Liver (tissue), 9 donors: ENCODE results near the gene LEF1. TPM values are rescaled to one million over a fixed set of nuclear protein-coding genes. Genes with fewer than 3 reads are reported as not detected.

Experiments used
- DNase-seq: peaks from one replicate; pipeline ENCODE4 v3.0.0-alpha.2; 2017; ENCODE audit warnings: low spot score
- H3K27ac ChIP-seq, 2 donors: one replicate each; pipeline ENCODE4 v1.7.0; 2013; ENCODE audit warnings: inconsistent platforms in 2 of 2, low read length in 2 of 2, control low read depth in 1 of 2, low read depth in 1 of 2, mild to moderate bottlenecking in 1 of 2
- H3K27me3 ChIP-seq, 4 donors: one replicate each; pipeline versions ENCODE4 v1.6.1 to v1.7.0; 2013; ENCODE audit warnings: low read length in 3 of 4, inconsistent platforms in 1 of 4, mild to moderate bottlenecking in 1 of 4, moderate library complexity in 1 of 4; ENCODE audit not compliant: control insufficient read depth in 4 of 4, insufficient read depth in 4 of 4
- H3K36me3 ChIP-seq, 4 donors: one replicate each; pipeline versions ENCODE4 v1.6.1 to v1.7.0; 2013; ENCODE audit warnings: low read length in 3 of 4, mild to moderate bottlenecking in 3 of 4, low read depth in 1 of 4, moderate library complexity in 1 of 4; ENCODE audit not compliant: control insufficient read depth in 4 of 4, insufficient read depth in 3 of 4
- H3K4me1 ChIP-seq, 4 donors: one replicate each; pipeline versions ENCODE4 v1.6.1 to v1.7.0; 2013; ENCODE audit warnings: low read length in 3 of 4, mild to moderate bottlenecking in 3 of 4, moderate library complexity in 1 of 4; ENCODE audit not compliant: control insufficient read depth in 4 of 4, insufficient read depth in 4 of 4
- H3K4me3 ChIP-seq, 3 donors: one replicate each; pipeline versions ENCODE4 v1.6.1 to v1.7.0; 2013; ENCODE audit warnings: low read length in 3 of 3, control low read depth in 1 of 3, low read depth in 1 of 3, mild to moderate bottlenecking in 1 of 3
- H3K9ac ChIP-seq, 2 donors: one replicate each; pipeline ENCODE4 v1.7.0; 2013; ENCODE audit warnings: low read length in 2 of 2, mild to moderate bottlenecking in 2 of 2, moderate library complexity in 2 of 2, control low read depth in 1 of 2, low read depth in 1 of 2
- H3K9me3 ChIP-seq, 4 donors: one replicate each; pipeline versions ENCODE4 v1.6.1 to v1.7.0; 2013; ENCODE audit warnings: low read length in 3 of 4; ENCODE audit not compliant: control insufficient read depth in 4 of 4
- CTCF ChIP-seq: fragments of 150-350 bp; IDR thresholded peaks from 2 replicates; pipeline ENCODE4 v1.5.1; 2017; ENCODE audit warnings: improper control_type of control experiment, low read depth, low read length; ENCODE audit not compliant: missing input control
- EGR1 ChIP-seq, 2 donors: IDR thresholded peaks; 2 replicates each; pipeline ENCODE4 v1.6.1; 2016 to 2018; ENCODE audit warnings: antibody characterized with exemption in 2 of 2, low read depth in 2 of 2
- FOXA1 ChIP-seq: IDR thresholded peaks from 2 replicates; pipeline ENCODE4 v1.6.1; 2016; ENCODE audit warnings: antibody characterized with exemption
- FOXA2 ChIP-seq: IDR thresholded peaks from 2 replicates; pipeline ENCODE4 v1.6.1; 2016; ENCODE audit warnings: antibody characterized with exemption
- GABPA ChIP-seq, 2 donors: IDR thresholded peaks in 1 of 2; conservative IDR thresholded peaks in 1 of 2; 2 replicates each; pipeline ENCODE4 v1.6.1; 2016; ENCODE audit warnings: antibody characterized with exemption in 2 of 2, mild to moderate bottlenecking in 1 of 2, moderate library complexity in 1 of 2
- HNF4A ChIP-seq, 2 donors: conservative IDR thresholded peaks; 2 replicates each; pipeline ENCODE4 v1.6.1; 2016; ENCODE audit warnings: antibody characterized with exemption in 2 of 2, mild to moderate bottlenecking in 2 of 2
- HNF4G ChIP-seq: IDR thresholded peaks from 2 replicates; pipeline ENCODE4 v1.6.1; 2016; ENCODE audit warnings: antibody characterized with exemption
- JUND ChIP-seq, 2 donors: IDR thresholded peaks; 2 replicates each; pipeline ENCODE4 v1.6.1; 2016; ENCODE audit warnings: antibody characterized with exemption in 2 of 2
- NR2F2 ChIP-seq: IDR thresholded peaks from 2 replicates; pipeline ENCODE4 v1.6.1; 2016; ENCODE audit warnings: antibody characterized with exemption
- RAD21 ChIP-seq, 2 donors: IDR thresholded peaks; 2 replicates each; pipeline ENCODE4 v1.6.1; 2016; ENCODE audit warnings: antibody characterized with exemption in 2 of 2, mild to moderate bottlenecking in 2 of 2
- RXRA ChIP-seq, 2 donors: IDR thresholded peaks; 2 replicates each; pipeline ENCODE4 v1.6.1; 2017 to 2018; ENCODE audit warnings: antibody characterized with exemption in 2 of 2, mild to moderate bottlenecking in 1 of 2
- SP1 ChIP-seq: IDR thresholded peaks from 2 replicates; pipeline ENCODE4 v1.6.1; 2018; ENCODE audit warnings: antibody characterized with exemption, mild to moderate bottlenecking
- TAF1 ChIP-seq: conservative IDR thresholded peaks from 2 replicates; pipeline ENCODE4 v1.6.1; 2016; ENCODE audit warnings: antibody characterized with exemption, mild to moderate bottlenecking
- ZBTB33 ChIP-seq: IDR thresholded peaks from 2 replicates; pipeline ENCODE4 v1.6.1; 2016; ENCODE audit warnings: antibody characterized with exemption
- WGBS: extraction: QIAGEN DNeasy Blood & Tissue Kit; methylation state at CpG from one replicate; pipeline ENCODE4 v1.1.7; 2013; 5-methylcytosine and 5-hydroxymethylcytosine counted together
- polyA plus RNA-seq, 2 donors: library from polyadenylated mRNA; stranded (reverse) in 1 of 2; unstranded in 1 of 2; fragments of 200-250 nt in 1 of 2; fragments of >200 nt in 1 of 2; fragmentation: Nextera tagmentation in 1 of 2; extraction: Ambion mirVana in 1 of 2; gene quantifications; one replicate each; pipeline versions ENCODE4 v1.2.1 to v1.2.3, GENCODE V29; 2013 to 2015
- total RNA-seq, 2 donors: library from RNA; depleted of rRNA; stranded (reverse); fragments of >200 nt; gene quantifications; one replicate each; pipeline ENCODE4 v1.2.3, GENCODE V29; 2014
- TF ChIP-seq, protein P1 (sequence below): IDR thresholded peaks from 2 replicates; pipeline ENCODE4 v1.6.1; 2016; ENCODE audit warnings: antibody characterized with exemption
- donor health status: healthy.
- donor health status: healthy.
- donor health status: healthy.
- donor health status: healthy.
- donor health status: healthy.

Gene LEF1
- total and polyA plus RNA-seq, 4 donors, result 0.22 to 6.4 (median 0.46) TPM

DNA sequence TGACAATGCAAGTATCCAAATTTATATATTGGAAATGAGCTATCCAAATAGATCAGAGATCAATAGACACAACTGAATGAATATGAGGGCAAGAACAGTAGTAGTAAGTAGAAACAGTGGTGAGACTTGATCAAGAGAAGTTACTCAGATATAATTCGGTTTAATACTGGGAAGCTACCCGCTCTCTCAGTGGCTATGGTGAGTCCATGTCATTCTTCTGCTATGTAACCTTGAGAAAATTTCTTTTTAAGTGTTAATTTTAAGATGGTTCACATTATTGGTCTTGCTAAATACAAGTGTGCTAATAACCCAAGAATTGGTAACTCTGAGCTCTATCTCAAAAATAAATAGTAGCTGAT, 53.6 kb downstream of the LEF1 start:
- no peak for DNase-seq
- peaks cover 0 to 9% (median 3%) of the 10 kb centered on the region in 4 donors for H3K27me3 ChIP-seq
- no peaks in the 10 kb centered on the region for H3K4me1 ChIP-seq
- no peaks in the 10 kb centered on the region for H3K36me3 ChIP-seq
- H3K9ac ChIP-seq, result no peak overlapping the region
- TF ChIP-seq JUND (IDR thresholded peaks at IDR 0.05), result no peak
- TF ChIP-seq RXRA (IDR thresholded peaks at IDR 0.05), result no peak
- no peak for TF ChIP-seq ZBTB33
- TF ChIP-seq, protein P1, sequence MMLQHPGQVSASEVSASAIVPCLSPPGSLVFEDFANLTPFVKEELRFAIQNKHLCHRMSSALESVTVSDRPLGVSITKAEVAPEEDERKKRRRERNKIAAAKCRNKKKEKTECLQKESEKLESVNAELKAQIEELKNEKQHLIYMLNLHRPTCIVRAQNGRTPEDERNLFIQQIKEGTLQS, result no peak
- no peak for TF ChIP-seq RAD21 (IDR thresholded peaks at IDR 0.05)
- TF ChIP-seq NR2F2, result no peak
- TF ChIP-seq FOXA2, result no peak
- TF ChIP-seq EGR1 (IDR thresholded peaks at IDR 0.05; ENCODE audit: low read depth in 2 of 2), result no peak
- no peak overlapping the region for H3K4me3 ChIP-seq
- H3K9me3 ChIP-seq, result no peaks in the 10 kb centered on the region
- H3K27ac ChIP-seq, result no peak overlapping the region
- WGBS, result 93% methylated on average over 2 of the region's 2 CpGs

GRCh38 chr4:108114503-108114902, 54.2 kb downstream of the LEF1 start:
- no peaks in the 10 kb centered on the region for H3K36me3 ChIP-seq
- 61% methylated on average over 6 of the region's 6 CpGs for WGBS
- H3K4me3 ChIP-seq, result no peak overlapping the region
- TF ChIP-seq FOXA1 (no peak), JUND (IDR thresholded peaks at IDR 0.05) (no peak), NR2F2 (no peak), CTCF (no peak), RXRA (IDR thresholded peaks at IDR 0.05) (no peak)
- H3K9me3 ChIP-seq, result no peaks in the 10 kb centered on the region
- peaks cover 0 to 9% (median 3%) of the 10 kb centered on the region in 4 donors for H3K27me3 ChIP-seq
- no peak overlapping the region for H3K27ac ChIP-seq
- no peaks in the 10 kb centered on the region for H3K4me1 ChIP-seq
- DNase-seq, result no peak
- no peak overlapping the region for H3K9ac ChIP-seq

- H3K27ac ChIP-seq, result no peak overlapping the region
- TF ChIP-seq RXRA (IDR thresholded peaks at IDR 0.05) (no peak), HNF4G (no peak), CTCF (no peak), ZBTB33 (no peak), GABPA (IDR thresholded peaks at IDR 0.05 in 1 of 2, conservative IDR thresholded peaks at IDR 0.05 in 1 of 2) (no peak), FOXA1 (no peak), RAD21 (IDR thresholded peaks at IDR 0.05) (no peak), HNF4A (conservative IDR thresholded peaks at IDR 0.05) (no peak), EGR1 (IDR thresholded peaks at IDR 0.05; ENCODE audit: low read depth in 2 of 2) (no peak), TAF1 (no peak), FOXA2 (no peak), JUND (IDR thresholded peaks at IDR 0.05) (no peak), SP1 (no peak)
- TF ChIP-seq, protein P1, result no peak
Measured at GRCh38 chr4:108113229-108113628, 55.5 kb downstream of the LEF1 start.

More at GRCh38 chr4:108113229-108113628, 55.5 kb downstream of the LEF1 start:
- Histone ChIP-seq H3K4me3 (no peak overlapping the region), H3K36me3 (no peaks in the 10 kb centered on the region), H3K9me3 (no peaks in the 10 kb centered on the region), H3K27me3 (peaks cover 0 to 9% (median 3%) of the 10 kb centered on the region in 4 donors), H3K4me1 (no peaks in the 10 kb centered on the region), H3K9ac (no peak overlapping the region)
- DNase-seq, result no peak
- WGBS, result 50% methylated on average over 5 of the region's 5 CpGs
